ENCODE measurements around the gene SLC25A1. TPM values are rescaled to one million over a fixed set of nuclear protein-coding genes. Genes with fewer than 3 reads are reported as not detected.

SLC25A1 gene
- total RNA-seq, 1 experiment from 2014 or later: 151 TPM

- Histone ChIP-seq H4K20me1 (ENCODE audit: control insufficient read depth, insufficient read depth, insufficient read length) (no peaks in the 10 kb centered on the region), H3K23ac (ENCODE audit: insufficient read length, low read depth, low read length) (no peak overlapping the region), H2BK20ac (ENCODE audit: low read depth, low read length, poor library complexity, severe bottlenecking) (no peak overlapping the region), H3K79me2 (ENCODE audit: insufficient read depth, low read length) (no peaks in the 10 kb centered on the region), H3K4me1 (ENCODE audit: insufficient read depth, low read length) (no peaks in the 10 kb centered on the region), H4K91ac (ENCODE audit: insufficient read length, low read depth, low read length) (no peak overlapping the region), H3K56ac (ENCODE audit: insufficient read length, low read depth, low read length) (no peak overlapping the region), H3K27me3 (ENCODE audit: insufficient read depth, low read length) (no peaks in the 10 kb centered on the region), H3T11ph (ENCODE audit: low read length) (no peak overlapping the region), H2AK5ac (ENCODE audit: insufficient read length, low read length) (no peak overlapping the region), H3K4ac (ENCODE audit: low read depth, low read length) (no peak overlapping the region), H3K4me2 (ENCODE audit: insufficient read depth, insufficient read length, low read length) (no peak overlapping the region), H2BK15ac (ENCODE audit: low read depth, low read length) (no peak overlapping the region), H3K23me2 (ENCODE audit: insufficient read length, low read depth, low read length, poor library complexity, severe bottlenecking) (no peaks in the 10 kb centered on the region), H2BK5ac (ENCODE audit: insufficient read length, low read length) (no peak overlapping the region), H4K8ac (replicated peaks; ENCODE audit: insufficient read length, low read depth, low read length) (no peak overlapping the region), H3K79me1 (ENCODE audit: insufficient read depth, low read depth, low read length, poor library complexity, severe bottlenecking) (no peaks in the 10 kb centered on the region), H3K9ac (ENCODE audit: extremely low read depth, insufficient read length, low read length) (no peak overlapping the region), H2BK120ac (ENCODE audit: low read depth, low read length, poor library complexity, severe bottlenecking) (no peak overlapping the region), H3K14ac (ENCODE audit: insufficient read depth, low read length) (no peak overlapping the region), H3K27ac (ENCODE audit: insufficient read length, low read depth, low read length) (no peak overlapping the region), H4K5ac (ENCODE audit: insufficient read length, low read depth, low read length) (no peak overlapping the region), H3K9me3 (ENCODE audit: control insufficient read depth, low read depth, low read length) (no peaks in the 10 kb centered on the region), H2AFZ (ENCODE audit: low read length) (no peak overlapping the region), H3K18ac (ENCODE audit: insufficient read length, low read depth, low read length) (no peak overlapping the region), H2BK12ac (ENCODE audit: insufficient read length, low read depth, low read length) (no peak overlapping the region)
- no peaks in the 10 kb centered on the region for H3K27me3 Mint-ChIP-seq (ENCODE audit: low read depth)
- H3K27ac Mint-ChIP-seq: no peak overlapping the region; a peak in 1 of 7 replicates
- H3K36me3 Mint-ChIP-seq (ENCODE audit: insufficient read depth in 1 of 3, low read depth in 3 of 3): peaks cover 31 to 69% (median 68%) of the 10 kb centered on the region in 3 experiments
- DNase-seq: no peak
- H3K4me3 Mint-ChIP-seq: no peak overlapping the region
- peaks cover 0 to 4% of the 10 kb centered on the region in 2 experiments; a peak in 1 of 4 replicates for H3K4me1 Mint-ChIP-seq
- TF ChIP-seq, protein P1, sequence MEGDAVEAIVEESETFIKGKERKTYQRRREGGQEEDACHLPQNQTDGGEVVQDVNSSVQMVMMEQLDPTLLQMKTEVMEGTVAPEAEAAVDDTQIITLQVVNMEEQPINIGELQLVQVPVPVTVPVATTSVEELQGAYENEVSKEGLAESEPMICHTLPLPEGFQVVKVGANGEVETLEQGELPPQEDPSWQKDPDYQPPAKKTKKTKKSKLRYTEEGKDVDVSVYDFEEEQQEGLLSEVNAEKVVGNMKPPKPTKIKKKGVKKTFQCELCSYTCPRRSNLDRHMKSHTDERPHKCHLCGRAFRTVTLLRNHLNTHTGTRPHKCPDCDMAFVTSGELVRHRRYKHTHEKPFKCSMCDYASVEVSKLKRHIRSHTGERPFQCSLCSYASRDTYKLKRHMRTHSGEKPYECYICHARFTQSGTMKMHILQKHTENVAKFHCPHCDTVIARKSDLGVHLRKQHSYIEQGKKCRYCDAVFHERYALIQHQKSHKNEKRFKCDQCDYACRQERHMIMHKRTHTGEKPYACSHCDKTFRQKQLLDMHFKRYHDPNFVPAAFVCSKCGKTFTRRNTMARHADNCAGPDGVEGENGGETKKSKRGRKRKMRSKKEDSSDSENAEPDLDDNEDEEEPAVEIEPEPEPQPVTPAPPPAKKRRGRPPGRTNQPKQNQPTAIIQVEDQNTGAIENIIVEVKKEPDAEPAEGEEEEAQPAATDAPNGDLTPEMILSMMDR (conservative IDR thresholded peaks at IDR 0.05): no peak
- WGBS (ENCODE audit: extremely low coverage, insufficient read length, low lambda C conversion rate): no CpG with 5 or more reads among the region's 3 CpGs
- no peaks in the 10 kb centered on the region for H3K9me3 Mint-ChIP-seq
Measured at GRCh38 chr22:19225560-19225959, 47.0 kb upstream of the SLC25A1 start.

Measured in H9 (cell line).